Measurements from ENCODE around the gene AHNAK.

AHNAK gene

GRCh38 chr11:62402960-62403730 lies 143.5 kb downstream of the AHNAK start:
- no peak for DNase-seq (ENCODE audit: low spot score)

GRCh38 chr11:62402226-62402959 lies 144.2 kb downstream of the AHNAK start:
- no peak for DNase-seq (ENCODE audit: low spot score)

- DNase-seq (ENCODE audit: low spot score), result no peak
Observed at GRCh38 chr11:62401811-62402210, 144.8 kb downstream of the AHNAK start.

GRCh38 chr11:62401356-62401755 lies 145.2 kb downstream of the AHNAK start:
- DNase-seq (ENCODE audit: low spot score), result no peak

- peak; percentile 72 for DNase-seq (ENCODE audit: low spot score)
Observed at GRCh38 chr11:62400760-62401159, 145.8 kb downstream of the AHNAK start.

GRCh38 chr11:62400281-62400680 lies 146.3 kb downstream of the AHNAK start:
- DNase-seq (ENCODE audit: low spot score), result no peak

- no peak for DNase-seq (ENCODE audit: low spot score)
Observed at GRCh38 chr11:62399878-62400266, 146.7 kb downstream of the AHNAK start.

- no peak for DNase-seq (ENCODE audit: low spot score)
Observed at GRCh38 chr11:62399172-62399877, 147.3 kb downstream of the AHNAK start.

- DNase-seq (ENCODE audit: low spot score), result no peak
Observed at GRCh38 chr11:62398011-62398994, 148.3 kb downstream of the AHNAK start.

- DNase-seq (ENCODE audit: low spot score), result no peak
Observed at GRCh38 chr11:62395885-62396551, 150.6 kb downstream of the AHNAK start.

GRCh38 chr11:62394825-62395538 lies 151.6 kb downstream of the AHNAK start:
- peak; percentile 75 for DNase-seq (ENCODE audit: low spot score)

- DNase-seq (ENCODE audit: low spot score), result no peak
Observed at GRCh38 chr11:62393735-62394134, 152.9 kb downstream of the AHNAK start.

- DNase-seq (ENCODE audit: low spot score), result no peak
Observed at GRCh38 chr11:62393061-62393611, 153.5 kb downstream of the AHNAK start.

GRCh38 chr11:62392506-62392905 lies 154.1 kb downstream of the AHNAK start:
- DNase-seq (ENCODE audit: low spot score), result no peak

- peak; percentile 42 for DNase-seq (ENCODE audit: low spot score)
Observed at GRCh38 chr11:62391642-62392425, 154.8 kb downstream of the AHNAK start.

GRCh38 chr11:62390722-62391121 lies 155.9 kb downstream of the AHNAK start:
- no peak for DNase-seq (ENCODE audit: low spot score)

GRCh38 chr11:62390237-62390636 lies 156.4 kb downstream of the AHNAK start:
- DNase-seq (ENCODE audit: low spot score), result no peak

- DNase-seq (ENCODE audit: low spot score), result no peak
Observed at GRCh38 chr11:62388999-62389398, 157.6 kb downstream of the AHNAK start.

GRCh38 chr11:62387381-62387780 lies 159.2 kb downstream of the AHNAK start:
- no peak for DNase-seq (ENCODE audit: low spot score)
